GM12878 (cell line): ENCODE data around the gene NINL. TPM values are rescaled to one million over a fixed set of nuclear protein-coding genes. Genes with fewer than 3 reads are reported as not detected.

Experiments
- ATAC-seq: fragments of 200-7000 bp; cut with Tn5 transposase; 3 replicates; pipeline ENCODE4 v1.9.1; 2020; ENCODE audit warnings: mild to moderate bottlenecking, moderate library complexity
- BruUV-seq: library from RNA; stranded (reverse); fragments of 400-500 nt; replicated peaks from 2 replicates; lab custom pipeline; 2021; lab: Mats Ljungman, UMichigan
- CTCF ChIA-PET: fragments of 300-600 bp; sonication (Branson Sonifier 250); formaldehyde crosslinking; extraction: SDS; loops from one replicate; lab custom pipeline; 2021; ENCODE audit warnings: inconsistent platforms; lab: Yijun Ruan, JAX
- POLR2A ChIA-PET: fragments of 350-600 bp; formaldehyde crosslinking; extraction: SDS; loops from one replicate; lab custom pipeline; 2021; ENCODE audit warnings: inconsistent platforms; lab: Charles Lee
- RAD21 ChIA-PET: fragments of 300-600 bp; sonication (Branson Sonifier 250); formaldehyde crosslinking; loops from one replicate; lab custom pipeline; 2023; ENCODE audit warnings: antibody characterized with exemption; ENCODE audit not compliant: unreplicated experiment; lab: Charles Lee
- SMC1A ChIA-PET: fragments of 300-600 bp; sonication (Branson Sonifier 250); formaldehyde crosslinking; loops from one replicate; lab custom pipeline; 2023; ENCODE audit not compliant: unreplicated experiment, uncharacterized antibody; lab: Charles Lee
- DNase-seq: peaks from one replicate; pipeline ENCODE4 v3.0.0-alpha.2; 2011; ENCODE audit warnings: low read depth, low spot score
- FAIRE-seq: peaks from 3 replicates; lab custom pipeline; 2011; peaks lifted over from hg19 to GRCh38; lab: Jason Lieb, UNC
- H2AFZ ChIP-seq: 2 replicates; pipeline ENCODE4 v1.6.0; 2011; ENCODE audit warnings: low read depth, low read length, control low read depth; ENCODE audit not compliant: control insufficient read depth
- H3K27ac ChIP-seq: 2 replicates; pipeline ENCODE4 v1.5.1; 2011; ENCODE audit warnings: control low read depth; ENCODE audit not compliant: control insufficient read depth, insufficient read depth
- H3K27me3 ChIP-seq, 2 experiments: replicated peaks in 1 of 2; 2 replicates each; pipeline versions ENCODE4 v1.6.0 to v1.6.1; 2011; ENCODE audit warnings: low read length in 1 of 2; ENCODE audit not compliant: control insufficient read depth in 2 of 2, insufficient read depth in 2 of 2
- H3K36me3 ChIP-seq, 2 experiments: 2 replicates each; pipeline ENCODE4 v1.5.1; 2011; ENCODE audit warnings: low read length in 1 of 2; ENCODE audit not compliant: control insufficient read depth in 2 of 2, insufficient read depth in 2 of 2
- H3K4me1 ChIP-seq: 2 replicates; pipeline ENCODE4 v1.6.1; 2011; ENCODE audit warnings: mild to moderate bottlenecking, low read length, moderate library complexity, mixed read lengths; ENCODE audit not compliant: control insufficient read depth, insufficient read depth
- H3K4me2 ChIP-seq: 2 replicates; pipeline ENCODE4 v1.6.0; 2011; ENCODE audit warnings: control low read depth; ENCODE audit not compliant: control insufficient read depth, insufficient read depth
- H3K4me3 ChIP-seq: fragments of 200-600 bp; sonication (generic); 2 replicates; pipeline ENCODE4 v1.5.1; 2016
- H3K79me2 ChIP-seq: 2 replicates; pipeline ENCODE4 v1.6.0; 2011; ENCODE audit warnings: low read length; ENCODE audit not compliant: control insufficient read depth, insufficient read depth
- H3K9ac ChIP-seq: 2 replicates; pipeline ENCODE4 v1.8.0; 2011; ENCODE audit warnings: low read length, control low read depth, mixed read lengths; ENCODE audit not compliant: control insufficient read depth, insufficient read depth
- H3K9me3 ChIP-seq: replicated peaks from 3 replicates; pipeline ENCODE4 v1.5.1; 2011; ENCODE audit warnings: mild to moderate bottlenecking, low read length; ENCODE audit not compliant: control insufficient read depth, insufficient read depth
- H4K20me1 ChIP-seq: 2 replicates; pipeline ENCODE4 v1.6.0; 2011; ENCODE audit not compliant: control insufficient read depth, insufficient read depth
- CBX5 ChIP-seq: sonication (generic); IDR thresholded peaks from 2 replicates; pipeline ENCODE4 v1.6.1; 2016; ENCODE audit warnings: low read depth, moderate library complexity, mild to moderate bottlenecking, inconsistent platforms
- HDAC6 ChIP-seq: fragments of 200-600 bp; sonication (generic); IDR thresholded peaks from one replicate; pipeline ENCODE4 v1.8.0; 2017; ENCODE audit warnings: antibody characterized with exemption; ENCODE audit not compliant: unreplicated experiment
- IRF4 ChIP-seq: IDR thresholded peaks from 2 replicates; pipeline ENCODE4 v1.6.1; 2011; ENCODE audit warnings: low read depth, low read length
- MEF2A ChIP-seq: IDR thresholded peaks from 2 replicates; pipeline ENCODE4 v1.6.1; 2011; ENCODE audit warnings: low read depth, mild to moderate bottlenecking, low read length, moderate library complexity; ENCODE audit not compliant: insufficient read depth
- MTA2 ChIP-seq: fragments of 450-650 bp; IDR thresholded peaks from 2 replicates; pipeline ENCODE4 v1.6.1; 2016; ENCODE audit warnings: low read depth, mild to moderate bottlenecking, moderate library complexity
- POLR2AphosphoS2 ChIP-seq: IDR thresholded peaks from 2 replicates; pipeline ENCODE4 v1.6.1; 2011; ENCODE audit warnings: low read depth, mild to moderate bottlenecking, low read length, improper control_type of control experiment, moderate library complexity
- TCF7 ChIP-seq: IDR thresholded peaks from 2 replicates; pipeline ENCODE4 v1.6.1; 2014; ENCODE audit warnings: antibody characterized with exemption, borderline replicate concordance
- ZSCAN29 ChIP-seq: fragments of 450-650 bp; IDR thresholded peaks from 2 replicates; pipeline ENCODE4 v1.6.1; 2017; ENCODE audit warnings: mild to moderate bottlenecking, moderate library complexity
- WGBS: methylation state at CpG from one replicate; pipeline ENCODE4 v1.1.6; 2016; ENCODE audit warnings: low lambda C conversion rate; ENCODE audit not compliant: insufficient replicate concordance, insufficient coverage; ENCODE audit errors: missing lambda C conversion rate; 5-methylcytosine and 5-hydroxymethylcytosine counted together
- in situ Hi-C: fragments of 300-500 bp; cut with MboI; formaldehyde crosslinking; loops from 9 replicates; pipeline ENCODE4 v1.14.3; 2018; ENCODE audit warnings: mixed read lengths
- intact Hi-C: fragments of 100-400 bp; cut with micrococcal nuclease; formaldehyde crosslinking; loops from one replicate; pipeline ENCODE4 v1.14.2; 2022; ENCODE audit not compliant: unreplicated experiment
- polyA plus RNA-seq, 11 experiments: library from polyadenylated mRNA; depleted of rRNA in 4 of 11; unstranded in 6 of 11; stranded (reverse) in 5 of 11; fragments of >200 nt; fragmentation: Nextera tagmentation in 4 of 11; fragmentation: Illumina TruSeq in 1 of 11; extraction: Ambion mirVana in 4 of 11; extraction: Trizol in 1 of 11; gene quantifications; 1 replicate in 1 of 11; 2 replicates in 10 of 11; pipeline versions ENCODE4 v1.2.1 to v1.2.3, GENCODE V29; 2011 to 2016; ENCODE audit warnings: inconsistent platforms in 2 of 11, missing spikeins in 2 of 11, low read depth in 1 of 11
- total RNA-seq, 4 experiments: library from RNA; depleted of rRNA in 3 of 4; stranded (reverse); fragments of >200 nt in 3 of 4; fragmentation: Illumina TruSeq in 1 of 4; extraction: Trizol in 1 of 4; gene quantifications; 2 replicates each; pipeline versions ENCODE4 v1.2.1 to v1.2.3, GENCODE V29; 2013 to 2021

Gene NINL
- total and polyA plus RNA-seq, 10 of the 15 experiments (the other 5 are each of a cell fraction or from before 2014, with no cell fraction given) = 0.04 to 0.77 (median 0.23) TPM; not detected in 1

DNA sequence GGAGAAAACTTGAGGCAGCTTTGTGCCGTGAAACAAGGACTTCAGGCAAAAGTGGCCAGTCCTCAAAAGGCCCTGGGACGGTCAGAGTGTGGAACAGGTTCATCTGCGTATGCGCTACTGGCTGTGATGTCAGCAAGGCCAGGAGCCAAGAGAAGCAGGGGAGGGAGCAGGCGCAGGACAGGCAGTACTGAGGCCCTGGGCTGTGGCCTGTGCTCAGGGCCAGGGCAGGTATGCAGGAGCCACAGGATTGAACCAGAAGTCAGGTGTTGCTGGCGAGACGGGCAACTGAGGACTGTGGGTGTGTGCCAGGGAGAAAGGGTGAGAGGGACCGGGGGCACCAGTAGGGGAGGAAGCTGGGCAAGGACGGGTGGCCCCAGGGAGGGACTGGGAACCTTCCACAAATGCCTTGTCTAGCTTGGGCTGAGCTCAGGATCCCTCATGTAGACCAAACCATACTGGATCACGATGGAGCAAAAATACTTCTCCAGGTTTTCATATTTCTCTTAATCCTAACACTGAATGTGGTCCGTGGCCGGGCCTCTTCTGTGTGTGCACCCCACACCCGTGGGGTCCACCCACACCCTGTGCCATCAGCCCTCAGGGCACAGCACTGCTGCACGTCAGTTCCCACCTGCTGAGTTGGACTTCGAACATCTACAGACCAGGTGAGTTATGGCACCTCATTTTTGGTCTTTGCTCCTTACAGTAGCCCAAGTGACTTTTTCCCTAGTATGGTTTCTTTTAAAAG lies 131.0 kb downstream of the NINL start:
- Histone ChIP-seq H3K4me3 (no peak overlapping the region), H3K36me3 (no peaks in the 10 kb centered on the region), H3K4me1 (no peaks in the 10 kb centered on the region)
- CTCF ChIA-PET = no interaction called here
- TF ChIP-seq POLR2AphosphoS2 (no peak), TCF7 (no peak), MTA2 (no peak), IRF4 (no peak), CBX5 (no peak), MEF2A (no peak), ZSCAN29 (no peak), HDAC6 (no peak)
- TF ChIP-seq, all 136 proteins: peak for 0
- no peak overlapping the region for H3K4me2 ChIP-seq
- POLR2A ChIA-PET = no interaction called here
- H3K9ac ChIP-seq = no peak overlapping the region
- H3K79me2 ChIP-seq = no peaks in the 10 kb centered on the region
- no peaks in the 10 kb centered on the region for H3K27me3 ChIP-seq
- FAIRE-seq = no peak
- intact Hi-C loops = no loop called here
- no peak for DNase-seq
- 63% methylated on average over 15 of the region's 15 CpGs for WGBS
- no peak for ATAC-seq
- in situ Hi-C loops = no loop called here
- no peak overlapping the region for H3K27ac ChIP-seq
- RAD21 ChIA-PET = interaction anchor here (0.7 kb wide), 1 partner anchor 540 kb away, joined by 3 read pairs; no protein-coding TSS in a partner anchor
- no peaks in the 10 kb centered on the region for H4K20me1 ChIP-seq
- BruUV-seq = no TSS peak
- no peak overlapping the region for H2AFZ ChIP-seq
- H3K9me3 ChIP-seq = no peaks in the 10 kb centered on the region
- SMC1A ChIA-PET = no interaction called here
